RWPE2 (cell line): ENCODE data around the gene GRIK2.

Experiments used
- ATAC-seq: fragments of 200-7000 bp; cut with Tn5 transposase; 3 replicates; pipeline ENCODE4 v1.9.1; 2021; ENCODE audit warnings: low read depth
- DNase-seq: peaks from one replicate; pipeline ENCODE4 v3.0.0-alpha.2; 2020; ENCODE audit warnings: low spot score
- H3K27ac ChIP-seq: fragments of 450-650 bp; 2 replicates; pipeline ENCODE4 v1.5.1; 2017; ENCODE audit warnings: mild to moderate bottlenecking; ENCODE audit not compliant: poor library complexity, severe bottlenecking
- H3K27me3 ChIP-seq: fragments of 250-450 bp; sonication (Bioruptor Pico); 2 replicates; pipeline ENCODE4 v1.5.1; 2021; ENCODE audit warnings: mild to moderate bottlenecking, moderate library complexity; ENCODE audit not compliant: insufficient read depth, poor library complexity, severe bottlenecking
- H3K36me3 ChIP-seq: fragments of 250-450 bp; sonication (Bioruptor Pico); 2 replicates; pipeline ENCODE4 v1.5.1; 2020; ENCODE audit warnings: low read depth, mild to moderate bottlenecking, moderate library complexity
- H3K4me1 ChIP-seq: fragments of 250-450 bp; sonication (Bioruptor Pico); 2 replicates; pipeline ENCODE4 v1.5.1; 2021; ENCODE audit warnings: mild to moderate bottlenecking, moderate library complexity; ENCODE audit not compliant: insufficient read depth, poor library complexity, severe bottlenecking
- H3K4me3 ChIP-seq: fragments of 250-450 bp; sonication (Bioruptor Pico); 2 replicates; pipeline ENCODE4 v1.5.1; 2021; ENCODE audit warnings: mild to moderate bottlenecking, moderate library complexity; ENCODE audit not compliant: severe bottlenecking
- H3K9me3 ChIP-seq: fragments of 250-450 bp; sonication (Bioruptor Pico); 2 replicates; pipeline ENCODE4 v1.5.1; 2021; ENCODE audit warnings: mild to moderate bottlenecking, moderate library complexity; ENCODE audit not compliant: severe bottlenecking
- CTCF ChIP-seq: fragments of 450-650 bp; IDR thresholded peaks from one replicate; pipeline ENCODE4 v1.5.1; 2017; ENCODE audit warnings: mild to moderate bottlenecking, moderate library complexity; ENCODE audit not compliant: poor library complexity, severe bottlenecking

GRIK2 gene

DNA sequence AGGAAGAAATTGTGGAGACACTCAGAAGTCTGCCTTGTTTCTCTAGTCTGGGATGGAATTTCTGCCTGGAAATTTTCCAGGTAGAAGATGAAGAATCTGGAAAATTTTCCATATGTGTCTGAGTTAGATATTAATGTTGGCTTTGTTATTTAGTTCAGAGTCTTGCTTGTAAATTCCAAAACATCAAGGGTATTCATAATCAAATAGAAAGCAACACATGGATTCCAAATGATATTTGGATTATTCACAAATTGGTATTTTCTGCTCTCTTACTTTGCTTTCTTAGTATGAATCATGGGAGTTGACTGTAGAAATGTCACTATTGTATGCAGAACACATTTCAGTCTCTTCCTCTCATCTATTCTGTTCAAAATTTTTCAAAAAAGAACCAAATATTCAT lies 116.0 kb downstream of the GRIK2 start:
- H3K36me3 ChIP-seq = no peaks in the 10 kb centered on the region
- DNase-seq = no peak
- no peaks in the 10 kb centered on the region for H3K9me3 ChIP-seq
- no peak for TF ChIP-seq CTCF
- ATAC-seq = no peak
- H3K27me3 ChIP-seq = no peaks in the 10 kb centered on the region
- no peaks in the 10 kb centered on the region for H3K4me1 ChIP-seq
- H3K4me3 ChIP-seq = no peak overlapping the region
- H3K27ac ChIP-seq = no peak overlapping the region

DNA sequence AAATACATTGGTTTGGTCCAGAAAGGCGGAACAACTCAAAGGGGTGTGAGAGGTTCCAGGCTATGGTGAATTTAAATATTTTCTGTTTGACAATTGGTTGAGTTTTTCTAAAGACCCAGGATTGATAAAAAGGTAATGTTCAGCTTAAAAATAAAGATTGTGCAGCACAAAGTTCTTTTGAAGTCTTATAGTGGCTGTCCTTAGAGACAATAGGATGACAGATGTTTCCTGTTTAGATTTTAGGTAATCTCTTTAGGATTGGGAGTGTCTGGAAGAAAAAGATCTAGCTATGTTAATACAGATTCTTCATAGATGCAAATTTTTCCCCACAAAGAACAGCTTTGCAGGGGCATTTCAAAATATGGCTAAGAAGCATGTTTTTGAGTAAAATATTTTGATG lies 119.7 kb downstream of the GRIK2 start:
- no peak overlapping the region for H3K27ac ChIP-seq
- no peak overlapping the region for H3K4me3 ChIP-seq
- no peaks in the 10 kb centered on the region for H3K27me3 ChIP-seq
- ATAC-seq (no peak), DNase-seq (no peak)
- TF ChIP-seq CTCF = no peak
- no peaks in the 10 kb centered on the region for H3K4me1 ChIP-seq
- H3K9me3 ChIP-seq = no peaks in the 10 kb centered on the region
- no peaks in the 10 kb centered on the region for H3K36me3 ChIP-seq

DNA sequence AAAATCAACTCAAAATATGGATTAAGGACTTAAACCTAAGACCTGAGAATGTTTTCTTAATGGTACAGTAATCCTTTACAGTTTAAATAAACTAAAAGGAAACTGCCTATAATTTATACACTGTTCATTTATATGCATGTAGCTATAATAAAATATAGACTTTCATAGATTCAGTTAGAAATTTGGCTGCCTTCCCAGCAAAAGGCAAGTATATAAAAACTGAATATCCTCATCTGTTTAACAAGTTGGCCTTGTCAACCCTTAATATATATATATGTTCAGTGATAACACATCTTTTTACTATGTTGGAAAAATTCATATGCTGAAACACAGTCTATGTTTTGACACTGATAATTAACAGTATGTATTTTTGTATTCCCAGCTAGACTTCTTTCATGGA lies 123.1 kb downstream of the GRIK2 start:
- TF ChIP-seq CTCF = no peak
- DNase-seq (no peak), ATAC-seq (no peak)

GRCh38 chr6:101517632-101518031 lies 124.1 kb downstream of the GRIK2 start:
- Histone ChIP-seq H3K9me3 (no peaks in the 10 kb centered on the region), H3K27me3 (no peaks in the 10 kb centered on the region), H3K4me3 (no peak overlapping the region), H3K36me3 (no peaks in the 10 kb centered on the region), H3K4me1 (no peaks in the 10 kb centered on the region), H3K27ac (no peak overlapping the region)
- ATAC-seq (no peak), DNase-seq (no peak)
- no peak for TF ChIP-seq CTCF

More for the DNA sequence above, 123.1 kb downstream of the GRIK2 start:
- no peak overlapping the region for H3K4me3 ChIP-seq
- H3K27ac ChIP-seq = no peak overlapping the region
- no peaks in the 10 kb centered on the region for H3K36me3 ChIP-seq
- H3K4me1 ChIP-seq = no peaks in the 10 kb centered on the region
- no peaks in the 10 kb centered on the region for H3K9me3 ChIP-seq
- H3K27me3 ChIP-seq = no peaks in the 10 kb centered on the region

DNA sequence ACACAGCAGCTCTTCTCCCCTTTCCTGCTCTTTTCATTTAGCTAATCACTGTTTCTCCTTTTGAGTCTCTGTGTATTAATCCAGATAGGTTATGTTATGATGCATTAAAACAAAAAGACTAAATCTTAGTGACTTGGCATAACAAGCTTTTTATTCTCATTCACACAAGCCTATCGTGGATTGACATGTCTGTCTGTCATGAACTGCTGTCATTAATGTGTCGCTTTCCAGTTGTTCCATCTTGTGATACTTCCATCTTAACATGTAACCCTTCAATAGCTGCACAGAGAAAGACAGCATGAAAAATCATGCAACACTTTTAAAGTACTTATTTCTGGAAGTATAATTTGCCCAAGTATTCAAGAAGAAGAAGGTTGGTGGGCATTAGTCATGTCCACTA lies 128.7 kb downstream of the GRIK2 start:
- TF ChIP-seq CTCF = no peak
- no peak overlapping the region for H3K4me3 ChIP-seq
- H3K4me1 ChIP-seq = no peaks in the 10 kb centered on the region
- H3K27ac ChIP-seq = no peak overlapping the region
- H3K27me3 ChIP-seq = no peaks in the 10 kb centered on the region
- DNase-seq (no peak), ATAC-seq (no peak)
- H3K36me3 ChIP-seq = no peaks in the 10 kb centered on the region
- no peaks in the 10 kb centered on the region for H3K9me3 ChIP-seq
